ENCODE measurements around the gene SLC25A45. TPM values are rescaled to one million over a fixed set of nuclear protein-coding genes. Genes with fewer than 3 reads are reported as not detected.

Gene SLC25A45
- total and polyA plus RNA-seq, 11 donors = 3.8 to 11.6 (median 6.6) TPM

DNA sequence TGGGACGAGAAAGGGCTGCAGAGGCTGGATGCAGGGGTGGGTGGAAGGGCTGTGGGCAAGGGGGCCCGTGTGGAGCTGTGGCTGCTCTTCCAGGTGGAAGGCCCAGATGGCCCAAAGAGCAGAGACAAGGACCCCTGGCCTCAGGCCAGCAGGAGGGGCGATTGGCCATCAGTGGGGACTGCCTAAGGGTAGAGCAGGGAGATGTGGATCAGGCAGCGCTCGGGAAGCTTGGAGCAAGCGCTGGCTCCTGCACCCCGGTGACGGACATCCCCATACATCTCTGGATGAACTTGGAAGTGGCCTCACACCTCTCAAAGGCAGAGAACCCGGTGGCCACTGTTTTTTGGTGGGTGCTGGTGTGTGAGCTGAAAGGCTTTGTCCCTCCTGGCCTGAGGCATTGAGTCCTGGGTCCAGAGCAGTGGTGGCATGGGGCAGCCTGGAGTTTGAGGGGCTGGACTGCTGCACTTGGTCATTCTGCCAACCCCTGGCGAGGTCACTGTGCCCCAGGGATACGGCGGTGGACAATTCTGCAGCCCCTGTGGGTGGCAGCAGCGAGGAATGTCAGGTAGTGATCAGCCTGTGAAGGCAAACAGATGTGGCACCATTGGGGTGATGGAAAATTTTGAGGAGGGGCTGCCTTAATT, 9.9 kb upstream of the SLC25A45 start:
- H3K36me3 ChIP-seq = peaks cover 0 to 65% (median 42%) of the 10 kb centered on the region in 9 donors
- H3K4me1 ChIP-seq = peaks cover 15 to 57% (median 43%) of the 10 kb centered on the region in 12 donors
- TF ChIP-seq, protein P1, sequence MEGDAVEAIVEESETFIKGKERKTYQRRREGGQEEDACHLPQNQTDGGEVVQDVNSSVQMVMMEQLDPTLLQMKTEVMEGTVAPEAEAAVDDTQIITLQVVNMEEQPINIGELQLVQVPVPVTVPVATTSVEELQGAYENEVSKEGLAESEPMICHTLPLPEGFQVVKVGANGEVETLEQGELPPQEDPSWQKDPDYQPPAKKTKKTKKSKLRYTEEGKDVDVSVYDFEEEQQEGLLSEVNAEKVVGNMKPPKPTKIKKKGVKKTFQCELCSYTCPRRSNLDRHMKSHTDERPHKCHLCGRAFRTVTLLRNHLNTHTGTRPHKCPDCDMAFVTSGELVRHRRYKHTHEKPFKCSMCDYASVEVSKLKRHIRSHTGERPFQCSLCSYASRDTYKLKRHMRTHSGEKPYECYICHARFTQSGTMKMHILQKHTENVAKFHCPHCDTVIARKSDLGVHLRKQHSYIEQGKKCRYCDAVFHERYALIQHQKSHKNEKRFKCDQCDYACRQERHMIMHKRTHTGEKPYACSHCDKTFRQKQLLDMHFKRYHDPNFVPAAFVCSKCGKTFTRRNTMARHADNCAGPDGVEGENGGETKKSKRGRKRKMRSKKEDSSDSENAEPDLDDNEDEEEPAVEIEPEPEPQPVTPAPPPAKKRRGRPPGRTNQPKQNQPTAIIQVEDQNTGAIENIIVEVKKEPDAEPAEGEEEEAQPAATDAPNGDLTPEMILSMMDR (IDR thresholded peaks at IDR 0.05) = no peak
- no peak for TF ChIP-seq POLR2A (IDR thresholded peaks at IDR 0.05)
- no peaks in the 10 kb centered on the region for H3K27me3 ChIP-seq
- DNase-seq = no peak
- peak overlapping the region in 8 of 12 donors; percentile 73 to 92 (median 89) for H3K27ac ChIP-seq
- ATAC-seq = no peak
- 86 to 90% (median 87%) methylated on average over 10 to 13 of the region's 13 CpGs for WGBS, 4 donors
- no peaks in the 10 kb centered on the region for H3K9me3 ChIP-seq
- intact Hi-C loops (cut with DNase I) = no loop called here
- H3K4me3 ChIP-seq = no peak overlapping the region

DNA sequence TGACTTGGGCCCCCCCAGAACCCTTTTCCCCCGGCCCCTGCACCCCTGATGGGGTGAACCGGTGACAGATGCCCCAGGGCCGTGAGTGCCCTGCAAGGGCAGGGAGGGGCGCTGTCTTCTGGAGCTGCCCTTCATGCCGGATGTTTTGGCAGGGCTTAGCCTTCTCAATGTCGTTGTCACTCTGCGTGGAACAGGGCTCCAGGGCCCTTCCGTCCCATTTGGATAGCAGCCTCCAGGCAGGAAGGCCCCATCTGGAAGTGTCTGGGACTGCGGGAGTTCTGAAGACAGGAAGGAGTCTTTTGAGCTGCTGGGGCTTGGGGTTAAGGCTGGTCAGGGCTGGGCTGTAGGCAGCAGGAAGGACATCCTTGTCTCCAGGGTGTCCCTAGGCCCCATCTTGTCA, 8.6 kb upstream of the SLC25A45 start:
- H3K4me1 ChIP-seq = peaks cover 17 to 66% (median 49%) of the 10 kb centered on the region in 12 donors
- ATAC-seq (peak; percentile 31 to 67 (median 46)), DNase-seq (peak in 3 of 5 donors; percentile 62 to 67 (median 66))
- intact Hi-C loops (cut with DNase I) = loop anchor here in 2 of 10 donors (2.0 kb wide), 2 partner anchors 14 to 20 kb away; no protein-coding TSS in a partner anchor
- H3K36me3 ChIP-seq = peaks cover 0 to 52% (median 29%) of the 10 kb centered on the region in 9 donors
- peak overlapping the region in 9 of 12 donors; percentile 11 to 48 (median 25) for H3K4me3 ChIP-seq
- no peaks in the 10 kb centered on the region for H3K27me3 ChIP-seq
- TF ChIP-seq POLR2A (IDR thresholded peaks at IDR 0.05) = no peak
- TF ChIP-seq, protein P1 (IDR thresholded peaks at IDR 0.05) = peak in 3 of 12 donors; percentile 6 to 17 (median 7)
- no peaks in the 10 kb centered on the region for H3K9me3 ChIP-seq
- H3K27ac ChIP-seq = peak overlapping the region; percentile 72 to 92 (median 86)
- WGBS, 4 donors = 11 to 26% (median 18%) methylated on average over 4 to 9 of the region's 9 CpGs

DNA sequence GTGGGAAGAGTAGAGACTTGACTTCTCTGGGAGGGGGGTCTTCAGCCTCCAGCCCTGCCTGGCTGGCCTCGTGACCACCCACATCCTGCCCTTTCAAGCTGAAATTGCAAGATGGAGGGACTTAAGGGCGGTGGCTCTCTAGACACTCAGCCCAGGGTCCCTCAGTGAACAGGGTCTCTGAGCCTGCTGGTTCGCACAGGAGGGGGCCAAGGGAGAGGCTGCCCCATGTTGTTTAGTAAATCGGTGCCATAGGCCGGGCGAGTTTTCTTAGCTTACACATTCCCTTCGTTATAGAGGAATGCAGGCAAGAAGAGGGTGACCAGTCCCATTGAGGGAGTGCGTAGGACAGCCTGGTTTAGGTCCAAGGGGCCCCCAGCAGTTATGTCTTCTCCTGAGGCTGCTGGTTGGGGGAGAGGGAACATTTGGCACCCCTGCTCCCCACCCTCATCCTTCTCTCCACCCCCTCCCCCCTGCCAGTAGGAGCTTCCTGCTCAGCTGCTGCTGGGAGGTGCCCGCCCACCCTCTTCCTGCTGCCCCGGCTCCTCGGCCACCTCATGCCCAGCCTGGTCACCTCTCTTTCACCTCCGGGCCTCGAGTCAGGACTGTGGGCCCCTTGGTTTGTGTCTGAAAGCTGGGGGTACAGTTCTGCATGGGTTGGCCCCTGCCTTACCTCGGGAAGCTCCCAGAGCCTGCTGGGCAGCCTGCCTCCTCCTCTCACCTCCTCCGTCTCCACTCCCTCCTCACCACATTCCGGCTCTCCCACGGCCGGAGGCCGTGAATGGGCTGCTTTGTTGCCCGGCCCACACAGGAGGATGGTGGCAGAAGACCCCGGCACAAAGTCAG, 7.9 kb upstream of the SLC25A45 start:
- Histone ChIP-seq H3K4me1 (peaks cover 17 to 72% (median 51%) of the 10 kb centered on the region in 12 donors), H3K4me3 (peak overlapping the region in 9 of 12 donors; percentile 11 to 48 (median 25)), H3K9me3 (no peaks in the 10 kb centered on the region), H3K27me3 (no peaks in the 10 kb centered on the region), H3K27ac (peak overlapping the region; percentile 72 to 92 (median 86)), H3K36me3 (peaks cover 0 to 45% (median 22%) of the 10 kb centered on the region in 9 donors)
- DNase-seq = no peak
- TF ChIP-seq, protein P1 (IDR thresholded peaks at IDR 0.05) = no peak
- TF ChIP-seq POLR2A (IDR thresholded peaks at IDR 0.05) = no peak
- peak in 2 of 4 donors; percentile 8 to 33 for ATAC-seq
- intact Hi-C loops (cut with DNase I) = loop anchor here in 2 of 10 donors (2.0 kb wide), 2 partner anchors 14 to 20 kb away; no protein-coding TSS in a partner anchor
- WGBS, 4 donors = 40 to 63% (median 50%) methylated on average over 17 to 21 of the region's 21 CpGs

Data from heart left ventricle (tissue), 16 donors.